ENCODE measurements around the gene MAD2L2.

The MAD2L2 gene

GRCh38 chr1:11690397-11691301, 9.7 kb upstream of the MAD2L2 start:
- no peak for DNase-seq (ENCODE audit: extremely low read depth, low read depth)
- no peak for TF ChIP-seq CTCF (IDR thresholded peaks at IDR 0.05; ENCODE audit: low read depth, low read length)

DNA sequence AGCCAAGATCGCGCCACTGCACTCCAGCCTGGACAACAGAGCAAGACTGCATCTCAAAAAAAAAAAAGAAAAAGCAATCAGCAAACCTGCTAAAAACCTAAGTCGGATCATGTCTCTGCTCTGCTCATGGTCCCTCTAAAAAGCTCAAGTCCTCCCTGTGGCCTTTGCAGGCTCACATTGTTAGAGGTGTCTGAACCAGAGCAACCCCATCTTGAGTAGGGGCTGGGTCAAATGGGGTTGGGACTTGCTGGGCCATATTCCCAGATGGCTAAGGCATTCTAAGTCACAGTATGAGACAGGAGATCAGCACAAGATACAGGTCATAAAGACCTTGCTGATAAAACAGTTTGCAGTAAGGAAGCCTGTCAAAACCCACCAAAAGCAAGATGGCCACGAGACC, 7.6 kb upstream of the MAD2L2 start:
- TF ChIP-seq CTCF (IDR thresholded peaks at IDR 0.05; ENCODE audit: low read depth, low read length), result no peak
- no peak for DNase-seq (ENCODE audit: extremely low read depth, low read depth)

- TF ChIP-seq CTCF (IDR thresholded peaks at IDR 0.05; ENCODE audit: low read depth, low read length), result no peak
These were observed 4.3 kb upstream of the MAD2L2 start for GRCh38 chr1:11685210-11685752.

GRCh38 chr1:11684070-11684469, 3.1 kb upstream of the MAD2L2 start:
- DNase-seq (ENCODE audit: extremely low read depth, low read depth), result no peak
- no peak for TF ChIP-seq CTCF (IDR thresholded peaks at IDR 0.05; ENCODE audit: low read depth, low read length)

More at GRCh38 chr1:11685210-11685752, 4.3 kb upstream of the MAD2L2 start:
- no peak for DNase-seq (ENCODE audit: extremely low read depth, low read depth)

- TF ChIP-seq CTCF (IDR thresholded peaks at IDR 0.05; ENCODE audit: low read depth, low read length), result no peak
- DNase-seq (ENCODE audit: extremely low read depth, low read depth), result no peak
These were observed 1.9 kb upstream of the MAD2L2 start for GRCh38 chr1:11682799-11683198.

- DNase-seq (ENCODE audit: extremely low read depth, low read depth), result no peak
- TF ChIP-seq CTCF (IDR thresholded peaks at IDR 0.05; ENCODE audit: low read depth, low read length), result no peak
These were observed 1.4 kb upstream of the MAD2L2 start for GRCh38 chr1:11682287-11682771.

All from AG09319 (cell line).